HEK293 (cell line): Measurements from ENCODE around the gene PIGS.

Source experiments
- MEIS1 ChIP-seq: sonication (generic); formaldehyde crosslinking; IDR thresholded peaks from 2 replicates; pipeline ENCODE4 v1.8.1; 2022; ENCODE audit warnings: missing genetic modification reagents, mild to moderate bottlenecking, borderline replicate concordance
- TF ChIP-seq, protein P1 (sequence below): fragments of 450-650 bp; formaldehyde crosslinking; conservative IDR thresholded peaks from 2 replicates; pipeline ENCODE4 v1.5.1; 2016; ENCODE audit warnings: low read depth, missing biosample characterization, missing genetic modification characterization

DNA sequence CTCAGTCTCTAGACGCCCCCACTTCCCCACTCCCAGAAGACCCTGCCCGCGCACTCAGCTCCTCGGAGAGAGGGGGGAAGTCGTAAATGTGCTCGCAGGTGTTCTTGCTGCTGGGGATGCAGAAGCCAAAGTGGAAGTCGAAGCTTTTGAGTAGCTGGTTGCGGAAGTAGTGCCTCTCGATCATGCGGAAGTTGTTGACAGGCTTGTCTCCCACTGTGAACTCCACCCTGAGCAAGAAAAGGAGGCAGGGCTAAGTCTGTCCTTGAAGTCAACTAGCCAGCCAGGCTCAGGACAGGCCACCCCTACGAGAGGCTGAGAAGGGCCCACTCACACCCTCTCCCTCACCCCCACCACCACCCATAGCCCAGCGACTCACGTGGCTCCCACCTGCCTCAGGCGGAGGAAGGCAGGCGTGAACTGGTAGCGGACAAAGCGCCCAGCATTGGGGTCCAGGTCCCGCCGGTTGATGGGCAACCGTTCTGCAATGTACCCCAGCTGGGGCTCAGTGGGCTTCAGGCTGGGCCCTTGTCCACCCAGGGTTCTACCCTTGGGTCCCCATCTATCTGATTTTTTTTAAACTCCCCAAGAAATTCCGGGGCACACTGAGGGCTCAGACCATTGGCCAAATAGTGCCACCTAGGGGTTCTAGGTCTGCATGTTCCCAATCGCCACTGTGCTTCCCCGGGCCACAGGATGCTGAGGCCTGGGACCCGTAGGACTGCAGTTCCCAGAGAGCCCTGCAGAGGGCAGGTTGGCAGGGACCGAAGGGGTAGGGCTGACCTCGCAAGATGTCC lies 23.5 kb downstream of the PIGS start:
- TF ChIP-seq, protein P1, sequence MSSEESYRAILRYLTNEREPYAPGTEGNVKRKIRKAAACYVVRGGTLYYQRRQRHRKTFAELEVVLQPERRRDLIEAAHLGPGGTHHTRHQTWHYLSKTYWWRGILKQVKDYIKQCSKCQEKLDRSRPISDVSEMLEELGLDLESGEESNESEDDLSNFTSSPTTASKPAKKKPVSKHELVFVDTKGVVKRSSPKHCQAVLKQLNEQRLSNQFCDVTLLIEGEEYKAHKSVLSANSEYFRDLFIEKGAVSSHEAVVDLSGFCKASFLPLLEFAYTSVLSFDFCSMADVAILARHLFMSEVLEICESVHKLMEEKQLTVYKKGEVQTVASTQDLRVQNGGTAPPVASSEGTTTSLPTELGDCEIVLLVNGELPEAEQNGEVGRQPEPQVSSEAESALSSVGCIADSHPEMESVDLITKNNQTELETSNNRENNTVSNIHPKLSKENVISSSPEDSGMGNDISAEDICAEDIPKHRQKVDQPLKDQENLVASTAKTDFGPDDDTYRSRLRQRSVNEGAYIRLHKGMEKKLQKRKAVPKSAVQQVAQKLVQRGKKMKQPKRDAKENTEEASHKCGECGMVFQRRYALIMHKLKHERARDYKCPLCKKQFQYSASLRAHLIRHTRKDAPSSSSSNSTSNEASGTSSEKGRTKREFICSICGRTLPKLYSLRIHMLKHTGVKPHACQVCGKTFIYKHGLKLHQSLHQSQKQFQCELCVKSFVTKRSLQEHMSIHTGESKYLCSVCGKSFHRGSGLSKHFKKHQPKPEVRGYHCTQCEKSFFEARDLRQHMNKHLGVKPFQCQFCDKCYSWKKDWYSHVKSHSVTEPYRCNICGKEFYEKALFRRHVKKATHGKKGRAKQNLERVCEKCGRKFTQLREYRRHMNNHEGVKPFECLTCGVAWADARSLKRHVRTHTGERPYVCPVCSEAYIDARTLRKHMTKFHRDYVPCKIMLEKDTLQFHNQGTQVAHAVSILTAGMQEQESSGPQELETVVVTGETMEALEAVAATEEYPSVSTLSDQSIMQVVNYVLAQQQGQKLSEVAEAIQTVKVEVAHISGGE = no peak
- TF ChIP-seq MEIS1 (CRISPR knock-in tag) = no peak
